Measurements from ENCODE around the gene MPDU1. TPM values are rescaled to one million over a fixed set of nuclear protein-coding genes. Genes with fewer than 3 reads are reported as not detected.

Gene MPDU1
- total RNA-seq, 2 experiments from 2014 or later: 105 to 106 TPM

DNA sequence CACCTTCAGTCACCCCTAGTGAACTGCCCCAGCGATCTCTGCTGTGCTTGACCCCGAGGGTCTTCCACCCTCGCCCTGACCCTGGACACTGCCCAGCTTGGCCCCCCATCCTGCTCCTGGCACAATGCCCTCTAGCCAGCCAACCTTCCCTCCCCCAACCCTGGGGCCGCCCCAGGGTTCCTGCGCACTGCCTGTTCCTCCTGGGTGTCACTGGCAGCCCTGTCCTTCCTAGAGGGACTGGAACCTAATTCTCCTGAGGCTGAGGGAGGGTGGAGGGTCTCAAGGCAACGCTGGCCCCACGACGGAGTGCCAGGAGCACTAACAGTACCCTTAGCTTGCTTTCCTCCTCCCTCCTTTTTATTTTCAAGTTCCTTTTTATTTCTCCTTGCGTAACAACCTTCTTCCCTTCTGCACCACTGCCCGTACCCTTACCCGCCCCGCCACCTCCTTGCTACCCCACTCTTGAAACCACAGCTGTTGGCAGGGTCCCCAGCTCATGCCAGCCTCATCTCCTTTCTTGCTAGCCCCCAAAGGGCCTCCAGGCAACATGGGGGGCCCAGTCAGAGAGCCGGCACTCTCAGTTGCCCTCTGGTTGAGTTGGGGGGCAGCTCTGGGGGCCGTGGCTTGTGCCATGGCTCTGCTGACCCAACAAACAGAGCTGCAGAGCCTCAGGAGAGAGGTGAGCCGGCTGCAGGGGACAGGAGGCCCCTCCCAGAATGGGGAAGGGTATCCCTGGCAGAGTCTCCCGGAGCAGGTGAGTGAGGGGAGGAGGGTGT, 24.9 kb upstream of the MPDU1 start, which contains the start of gene TNFSF13:
Gene TNFSF13, plus strand, starts transcription at position 207 of the 776 bp plus-strand sequence. Its CDS starts 290 bp downstream, at position 497.
- POLR2A ChIA-PET: no interaction called here
- CTCF ChIA-PET: interaction anchor here (0.8 to 2.9 kb wide), 5 partner anchors 21 to 122 kb away, joined by 3 to 7 read pairs (median 3); partner anchors contain the start of genes CD68 and FXR2

DNA sequence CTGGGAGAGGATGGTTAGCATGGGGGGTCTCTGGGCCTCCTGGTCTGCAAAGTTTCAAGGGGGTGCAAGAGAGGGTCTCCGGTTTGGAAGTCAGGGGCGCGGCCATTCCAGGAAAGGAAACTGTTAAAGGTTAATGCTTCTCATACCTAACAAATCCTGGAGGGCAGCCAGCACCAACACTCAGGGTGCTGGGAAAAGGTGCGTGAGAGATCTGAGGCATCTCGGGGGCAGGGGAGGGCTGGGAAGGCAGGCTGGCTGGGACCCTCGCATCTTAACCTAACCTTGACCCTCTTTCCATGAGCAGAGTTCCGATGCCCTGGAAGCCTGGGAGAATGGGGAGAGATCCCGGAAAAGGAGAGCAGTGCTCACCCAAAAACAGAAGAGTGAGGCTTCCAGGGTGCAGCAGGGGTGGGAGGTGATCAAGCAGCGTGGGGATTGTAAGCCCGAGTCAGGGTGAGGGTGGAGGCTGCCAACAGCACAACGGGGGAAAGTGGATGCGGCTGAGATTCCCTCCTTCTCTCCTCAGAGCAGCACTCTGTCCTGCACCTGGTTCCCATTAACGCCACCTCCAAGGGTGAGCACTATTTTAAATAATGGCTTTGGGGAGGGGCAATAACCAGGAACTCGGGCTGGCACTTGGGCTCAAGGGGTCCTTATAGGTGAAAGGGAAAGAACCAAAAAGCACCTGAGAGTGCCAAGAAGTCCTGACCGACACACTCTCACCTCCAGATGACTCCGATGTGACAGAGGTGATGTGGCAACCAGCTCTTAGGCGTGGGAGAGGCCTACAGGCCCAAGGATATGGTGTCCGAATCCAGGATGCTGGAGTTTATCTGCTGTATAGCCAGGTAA, 24.1 kb upstream of the MPDU1 start:
- POLR2A ChIA-PET: no interaction called here
- CTCF ChIA-PET: interaction anchor here (0.9 to 3.1 kb wide), 25 partner anchors 7 to 295 kb away, joined by 3 to 36 read pairs (median 8); partner anchors contain the start of genes ACAP1, CD68, NEURL4 and POLR2A

DNA sequence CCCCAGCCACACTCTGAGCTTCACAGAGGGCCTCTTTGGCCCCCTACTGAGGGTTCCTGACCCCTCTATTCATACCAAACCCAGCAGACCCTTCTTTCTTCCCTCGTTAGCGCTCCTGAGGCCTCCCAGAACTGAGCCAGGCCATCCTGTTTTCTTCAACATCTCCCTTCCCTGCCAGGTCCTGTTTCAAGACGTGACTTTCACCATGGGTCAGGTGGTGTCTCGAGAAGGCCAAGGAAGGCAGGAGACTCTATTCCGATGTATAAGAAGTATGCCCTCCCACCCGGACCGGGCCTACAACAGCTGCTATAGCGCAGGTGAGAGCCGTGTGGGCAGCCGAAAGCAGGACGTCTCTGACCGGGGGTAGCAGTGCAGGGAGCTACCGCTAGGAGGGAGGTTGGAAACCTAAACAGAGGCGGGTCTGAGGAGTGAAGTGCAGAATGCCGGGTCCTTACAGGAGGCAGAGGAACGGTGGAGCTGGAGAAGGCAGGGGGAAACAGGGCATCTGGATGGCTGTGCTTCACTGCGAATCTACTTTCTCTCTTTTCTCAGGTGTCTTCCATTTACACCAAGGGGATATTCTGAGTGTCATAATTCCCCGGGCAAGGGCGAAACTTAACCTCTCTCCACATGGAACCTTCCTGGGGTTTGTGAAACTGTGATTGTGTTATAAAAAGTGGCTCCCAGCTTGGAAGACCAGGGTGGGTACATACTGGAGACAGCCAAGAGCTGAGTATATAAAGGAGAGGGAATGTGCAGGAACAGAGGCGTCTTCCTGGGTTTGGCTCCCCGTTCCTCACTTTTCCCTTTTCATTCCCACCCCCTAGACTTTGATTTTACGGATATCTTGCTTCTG, 23.3 kb upstream of the MPDU1 start:
- CTCF ChIA-PET: interaction anchor here (0.6 to 3.1 kb wide), 42 partner anchors 8 to 296 kb away, joined by 3 to 36 read pairs (median 5); partner anchors contain the start of genes ACAP1, CD68, NEURL4 and POLR2A
- POLR2A ChIA-PET: interaction anchor here (0.7 to 1.9 kb wide), 7 partner anchors 8 to 127 kb away, joined by 3 to 10 read pairs (median 4); partner anchors contain the start of genes MPDU1, TMEM102 and TP53

DNA sequence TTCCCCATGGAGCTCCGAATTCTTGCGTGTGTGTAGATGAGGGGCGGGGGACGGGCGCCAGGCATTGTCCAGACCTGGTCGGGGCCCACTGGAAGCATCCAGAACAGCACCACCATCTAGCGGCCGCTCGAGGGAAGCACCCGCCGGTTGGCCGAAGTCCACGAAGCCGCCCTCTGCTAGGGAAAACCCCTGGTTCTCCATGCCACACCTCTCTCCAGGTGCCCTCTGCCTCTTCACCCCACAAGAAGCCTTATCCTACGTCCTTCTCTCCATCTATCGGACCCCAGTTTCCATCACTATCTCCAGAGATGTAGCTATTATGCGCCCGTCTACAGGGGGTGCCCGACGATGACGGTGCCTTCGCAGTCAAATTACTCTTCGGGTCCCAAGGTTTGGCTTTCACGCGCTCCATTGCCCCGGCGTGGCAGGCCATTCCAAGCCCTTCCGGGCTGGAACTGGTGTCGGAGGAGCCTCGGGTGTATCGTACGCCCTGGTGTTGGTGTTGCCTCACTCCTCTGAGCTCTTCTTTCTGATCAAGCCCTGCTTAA, 22.6 kb upstream of the MPDU1 start:
- POLR2A ChIA-PET: interaction anchor here (0.7 to 1.9 kb wide), 8 partner anchors 8 to 126 kb away, joined by 3 to 10 read pairs (median 4); partner anchors contain the start of genes MPDU1, TMEM102 and TP53
- CTCF ChIA-PET: interaction anchor here (0.6 to 3.1 kb wide), 47 partner anchors 9 to 526 kb away, joined by 3 to 36 read pairs (median 4); partner anchors contain the start of genes ACAP1, CD68, MPDU1 and NEURL4

DNA sequence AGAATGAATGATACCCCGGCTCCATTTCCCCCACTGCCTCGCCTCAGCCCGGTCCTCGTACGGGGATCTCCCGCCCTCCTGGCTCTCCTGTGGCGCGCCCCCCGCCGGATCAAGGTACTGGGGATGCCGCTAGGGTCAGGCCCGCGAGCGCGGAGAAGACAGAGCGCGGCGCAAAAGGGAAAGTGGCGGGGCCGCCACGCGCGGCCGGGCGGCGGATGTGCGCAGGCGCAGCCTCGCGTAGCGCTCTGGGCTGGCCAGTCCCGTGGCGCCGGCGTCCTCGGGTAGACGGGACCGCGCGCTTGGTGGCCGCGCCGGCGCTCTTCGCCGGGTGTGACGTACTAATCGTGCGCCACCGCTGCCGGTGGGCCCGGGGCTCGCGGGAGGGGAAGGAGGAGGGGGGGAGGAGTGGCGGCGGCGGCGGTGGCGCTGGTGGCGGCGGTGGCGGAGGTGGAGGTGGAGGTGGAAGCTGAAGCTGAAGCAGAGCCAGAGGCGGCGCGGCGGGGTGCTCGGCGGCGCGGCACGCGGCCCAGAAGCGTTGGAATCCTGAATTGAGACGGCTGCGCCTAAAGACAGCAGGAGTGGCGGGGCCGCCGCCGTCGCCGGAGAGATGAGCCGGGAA, 22.0 kb upstream of the MPDU1 start, which contains the start of gene SENP3:
Gene SENP3, plus strand, starts transcription at position 331 of the 619 bp plus-strand sequence. CDS start 1,158 bp downstream, outside the sequence.
- ChIA-PET POLR2A (interaction anchor here (0.6 to 1.9 kb wide), 8 partner anchors 14 to 296 kb away, joined by 3 to 10 read pairs (median 6); partner anchors contain the start of genes MPDU1, TMEM102 and TP53), CTCF (interaction anchor here (0.6 to 3.1 kb wide), 35 partner anchors 9 to 526 kb away, joined by 3 to 36 read pairs (median 5); partner anchors contain the start of genes CD68, MPDU1, NEURL4 and POLR2A)

DNA sequence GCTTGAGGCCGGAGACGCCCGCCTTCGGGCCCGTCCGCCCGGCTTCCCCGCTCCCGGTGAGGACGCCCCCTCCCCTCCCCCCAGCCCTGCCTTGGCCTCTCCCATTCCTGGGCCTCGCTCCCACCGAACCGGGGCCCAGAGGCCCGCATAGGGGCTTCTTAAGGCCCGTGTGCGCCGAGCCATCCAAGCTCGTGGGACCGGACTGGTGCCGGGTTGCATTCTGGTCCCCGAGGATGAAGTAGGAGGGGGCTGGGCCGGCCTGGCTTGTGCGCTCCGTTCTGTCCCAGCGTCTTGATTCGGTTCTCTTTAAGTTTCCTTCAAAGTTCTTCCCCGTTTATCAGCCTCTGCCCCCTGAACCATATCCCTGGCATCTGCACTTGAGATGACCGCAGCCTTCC, 21.4 kb upstream of the MPDU1 start:
- CTCF ChIA-PET: interaction anchor here (2.2 to 3.1 kb wide), 6 partner anchors 9 to 126 kb away, joined by 8 to 29 read pairs (median 22); partner anchors contain the start of genes SOX15 and TMEM102
- POLR2A ChIA-PET: interaction anchor here (0.6 to 1.9 kb wide), 5 partner anchors 13 to 296 kb away, joined by 5 to 10 read pairs (median 6); partner anchors contain the start of gene MPDU1

DNA sequence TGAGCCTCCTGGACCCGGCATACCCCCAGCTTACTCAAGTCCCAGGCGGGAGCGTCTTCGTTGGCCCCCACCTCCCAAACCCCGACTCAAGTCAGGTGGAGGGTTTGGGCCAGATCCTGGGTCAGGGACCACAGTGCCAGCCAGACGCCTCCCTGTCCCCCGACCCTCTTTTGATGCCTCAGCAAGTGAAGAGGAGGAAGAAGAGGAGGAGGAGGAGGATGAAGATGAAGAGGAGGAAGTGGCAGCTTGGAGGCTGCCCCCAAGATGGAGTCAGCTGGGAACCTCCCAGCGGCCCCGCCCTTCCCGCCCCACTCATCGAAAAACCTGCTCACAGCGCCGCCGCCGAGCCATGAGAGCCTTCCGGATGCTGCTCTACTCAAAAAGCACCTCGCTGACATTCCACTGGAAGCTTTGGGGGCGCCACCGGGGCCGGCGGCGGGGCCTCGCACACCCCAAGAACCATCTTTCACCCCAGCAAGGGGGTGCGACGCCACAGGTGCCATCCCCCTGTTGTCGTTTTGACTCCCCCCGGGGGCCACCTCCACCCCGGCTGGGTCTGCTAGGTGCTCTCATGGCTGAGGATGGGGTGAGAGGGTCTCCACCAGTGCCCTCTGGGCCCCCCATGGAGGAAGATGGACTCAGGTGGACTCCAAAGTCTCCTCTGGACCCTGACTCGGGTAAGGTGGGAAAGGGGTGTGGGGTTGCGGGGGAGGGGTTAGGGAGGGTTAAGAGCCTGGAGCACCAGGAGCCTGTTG, 20.4 kb upstream of the MPDU1 start:
- POLR2A ChIA-PET: interaction anchor here (0.5 to 1.5 kb wide), 2 partner anchors 12 to 364 kb away, joined by 6 to 7 read pairs; no protein-coding TSS in a partner anchor
- CTCF ChIA-PET: interaction anchor here (0.6 kb wide), 1 partner anchor 65 kb away, joined by 3 read pairs; no protein-coding TSS in a partner anchor

DNA sequence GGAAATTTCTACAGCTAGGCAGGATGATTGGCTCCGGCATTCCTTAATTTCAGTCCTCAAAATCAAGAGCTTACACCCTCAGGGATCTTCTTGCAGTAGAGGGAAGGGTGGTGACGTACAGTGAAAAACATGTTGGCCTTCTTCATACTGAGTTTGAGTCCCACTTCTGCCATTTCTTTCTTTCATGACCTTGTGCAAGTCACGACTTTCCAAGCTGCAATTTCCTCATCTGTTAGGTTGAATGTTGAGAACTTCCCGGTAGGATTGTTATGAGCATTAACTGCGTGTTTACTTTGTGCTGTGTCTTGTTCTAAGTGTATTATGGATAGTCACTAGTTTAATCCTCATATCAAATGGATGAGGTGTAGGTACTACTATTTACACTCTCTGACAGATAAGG, 14.1 kb upstream of the MPDU1 start:
- ChIA-PET CTCF (interaction anchor here (2.2 to 4.2 kb wide), 2 partner anchors 9 to 20 kb away, joined by 7 to 27 read pairs; partner anchors contain the start of gene SENP3), POLR2A (no interaction called here)

DNA sequence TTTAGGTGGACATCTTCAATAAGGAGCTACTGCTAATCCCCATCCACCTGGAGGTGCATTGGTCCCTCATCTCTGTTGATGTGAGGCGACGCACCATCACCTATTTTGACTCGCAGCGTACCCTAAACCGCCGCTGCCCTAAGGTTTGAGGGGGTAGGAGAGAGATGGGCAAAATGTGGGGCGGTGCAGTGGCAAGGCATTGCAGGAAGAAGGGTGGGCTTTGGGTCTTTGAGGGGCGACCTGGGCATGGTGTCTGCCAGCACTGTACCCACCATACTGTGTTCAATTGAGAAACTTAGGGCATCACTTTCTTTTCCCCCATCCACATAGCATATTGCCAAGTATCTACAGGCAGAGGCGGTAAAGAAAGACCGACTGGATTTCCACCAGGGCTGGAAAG, 13.3 kb upstream of the MPDU1 start:
- CTCF ChIA-PET: interaction anchor here (2.2 to 4.2 kb wide), 2 partner anchors 9 to 19 kb away, joined by 7 to 27 read pairs; partner anchors contain the start of gene SENP3

DNA sequence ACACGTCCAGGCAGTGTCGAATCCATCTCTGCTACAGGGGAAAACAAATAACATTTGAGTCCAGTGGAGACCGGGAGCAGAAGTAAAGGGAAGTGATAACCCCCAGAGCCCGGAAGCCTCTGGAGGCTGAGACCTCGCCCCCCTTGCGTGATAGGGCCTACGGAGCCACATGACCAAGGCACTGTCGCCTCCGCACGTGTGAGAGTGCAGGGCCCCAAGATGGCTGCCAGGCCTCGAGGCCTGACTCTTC, 11.4 kb upstream of the MPDU1 start:
- CTCF ChIA-PET: interaction anchor here (1.8 to 4.2 kb wide), 2 partner anchors 11 to 12 kb away, joined by 4 to 27 read pairs; partner anchors contain the start of genes MPDU1 and SENP3
- POLR2A ChIA-PET: interaction anchor here (0.6 to 2.2 kb wide), 3 partner anchors 12 to 87 kb away, joined by 3 to 8 read pairs (median 4); no protein-coding TSS in a partner anchor

More for the DNA sequence above, 13.3 kb upstream of the MPDU1 start:
- POLR2A ChIA-PET: interaction anchor here (0.6 kb wide), 1 partner anchor 18 kb away, joined by 3 read pairs; no protein-coding TSS in a partner anchor

DNA sequence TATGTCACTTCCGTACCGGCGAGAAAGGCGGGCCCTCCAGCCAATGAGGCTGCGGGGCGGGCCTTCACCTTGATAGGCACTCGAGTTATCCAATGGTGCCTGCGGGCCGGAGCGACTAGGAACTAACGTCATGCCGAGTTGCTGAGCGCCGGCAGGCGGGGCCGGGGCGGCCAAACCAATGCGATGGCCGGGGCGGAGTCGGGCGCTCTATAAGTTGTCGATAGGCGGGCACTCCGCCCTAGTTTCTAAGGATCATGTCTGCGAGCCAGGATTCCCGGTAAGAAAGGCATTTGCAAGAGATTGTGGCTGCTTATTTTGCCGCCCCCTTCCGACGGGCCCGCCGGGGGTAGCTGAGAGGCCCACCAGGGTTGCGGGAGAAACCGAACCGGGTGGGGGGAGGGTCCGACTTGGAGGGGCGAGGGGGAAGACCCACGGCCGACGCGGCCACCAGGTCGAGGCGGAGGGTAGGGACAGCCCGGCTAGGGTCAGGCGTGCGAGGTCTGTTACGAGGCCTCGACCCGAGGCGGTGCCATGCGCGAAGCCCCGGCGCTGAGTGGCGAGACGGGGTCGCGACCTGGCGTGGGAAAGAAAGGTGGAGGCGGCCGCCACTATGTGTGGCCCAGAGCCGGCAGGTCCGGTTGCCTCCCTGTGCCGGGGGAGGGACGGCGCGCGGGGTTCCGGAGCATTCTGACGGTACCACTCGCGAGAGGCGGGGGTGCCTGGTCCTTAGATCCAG, 10.9 kb upstream of the MPDU1 start:
- ChIA-PET CTCF (interaction anchor here (1.8 to 4.2 kb wide), 2 partner anchors 11 to 12 kb away, joined by 4 to 27 read pairs; partner anchors contain the start of genes MPDU1 and SENP3), POLR2A (interaction anchor here (0.6 to 3.9 kb wide), 9 partner anchors 11 to 675 kb away, joined by 3 to 29 read pairs (median 5); partner anchors contain the start of genes CTC1, MPDU1, TP53 and WRAP53)

DNA sequence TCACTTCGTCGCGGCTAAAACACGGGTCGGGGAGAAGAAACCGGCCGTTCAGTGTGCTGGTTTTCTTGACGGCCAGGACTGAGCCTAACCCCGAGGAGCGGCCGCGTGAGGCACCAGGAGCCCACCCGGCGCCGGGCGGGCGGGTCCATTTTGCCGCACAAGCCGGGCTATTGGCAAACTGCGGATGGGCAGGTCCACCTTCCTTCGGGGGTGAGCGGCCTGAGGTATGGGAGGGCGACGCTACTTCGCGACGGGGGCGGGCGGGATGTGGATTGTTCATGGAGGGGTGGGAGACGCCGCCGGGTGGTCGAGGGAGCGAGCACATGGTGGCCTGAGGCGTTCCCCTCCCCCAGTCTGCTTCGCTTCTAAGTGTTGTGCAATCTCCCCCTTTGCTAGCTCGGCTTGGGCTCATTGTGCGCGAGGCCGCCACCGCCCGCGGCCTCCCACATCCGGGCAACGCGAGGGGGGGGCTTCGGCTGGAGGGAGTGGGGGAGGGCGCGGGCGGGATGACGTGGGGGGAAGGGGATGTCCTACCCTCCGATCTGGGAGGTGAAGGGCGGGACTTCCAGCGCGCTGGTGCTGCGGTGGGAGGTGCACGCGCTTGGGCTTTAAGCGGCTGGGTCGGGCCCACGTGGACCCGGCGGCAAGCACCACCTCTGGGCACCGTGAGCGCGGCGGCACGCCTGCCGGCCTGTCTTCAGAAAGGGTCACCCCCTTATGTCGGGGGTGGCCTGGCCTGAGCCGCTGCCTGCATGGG, 10.2 kb upstream of the MPDU1 start:
- POLR2A ChIA-PET: interaction anchor here (0.6 to 3.9 kb wide), 12 partner anchors 11 to 675 kb away, joined by 3 to 29 read pairs (median 4); partner anchors contain the start of genes CTC1, FXR2, MPDU1 and TP53
- CTCF ChIA-PET: interaction anchor here (1.3 to 4.2 kb wide), 5 partner anchors 11 to 16 kb away, joined by 3 to 27 read pairs (median 7); partner anchors contain the start of genes MPDU1 and SENP3

DNA sequence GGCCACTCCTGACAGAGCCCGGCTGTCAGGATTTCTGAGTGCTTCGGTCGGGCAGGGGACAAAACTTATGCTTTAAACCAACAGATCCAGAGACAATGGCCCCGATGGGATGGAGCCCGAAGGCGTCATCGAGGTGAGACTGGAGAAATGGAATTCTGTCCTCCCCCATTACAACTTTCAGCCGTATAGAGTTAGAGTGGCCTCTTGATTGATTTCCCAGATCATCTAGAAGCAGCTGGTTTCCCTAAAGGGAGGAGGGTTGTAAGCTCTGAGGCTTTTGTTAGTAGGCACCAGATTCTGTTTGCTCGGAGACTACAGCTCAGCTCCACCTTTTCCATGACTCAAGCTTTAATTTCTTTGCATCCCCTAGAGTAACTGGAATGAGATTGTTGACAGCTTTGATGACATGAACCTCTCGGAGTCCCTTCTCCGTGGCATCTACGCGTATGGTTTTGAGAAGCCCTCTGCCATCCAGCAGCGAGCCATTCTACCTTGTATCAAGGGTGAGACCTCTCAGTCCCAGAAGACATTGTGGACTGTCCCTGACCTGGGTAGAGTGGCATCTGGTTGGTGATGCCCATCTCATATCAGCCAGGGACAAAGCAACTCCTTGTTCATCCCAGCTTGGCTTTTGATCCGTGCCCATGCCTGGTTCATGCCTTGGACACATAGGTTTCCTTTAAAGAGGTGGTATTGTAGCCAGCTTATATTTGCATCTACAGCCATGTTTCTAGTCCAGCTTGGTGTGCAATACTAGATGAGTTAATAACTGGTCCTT, 9.3 kb upstream of the MPDU1 start:
- CTCF ChIA-PET: interaction anchor here (1.3 to 3.2 kb wide), 3 partner anchors 10 to 15 kb away, joined by 3 to 21 read pairs (median 7); partner anchors contain the start of genes MPDU1 and SENP3
- POLR2A ChIA-PET: interaction anchor here (0.6 to 3.9 kb wide), 13 partner anchors 9 to 266 kb away, joined by 3 to 29 read pairs (median 3); partner anchors contain the start of genes FXR2, MPDU1, POLR2A and TP53
